Activated naive CD4-positive, alpha-beta T cell treated with anti-CD3 and anti-CD28 coated beads, Interleukin-2, amount 50 U/mL, for 72 hours (primary cell): Measurements from ENCODE around the gene AQP5. TPM values are rescaled to one million over a fixed set of nuclear protein-coding genes. Genes with fewer than 3 reads are reported as not detected.
"Not testable (repeated sequence)": the region's sequence is repeated elsewhere in the genome, so short reads cannot be mapped to it uniquely, and the experiment has no call there.

Experiments
- ATAC-seq, 2 donors: fragments of 150-1000 bp; cut with Tn5 transposase; 2 replicates each; pipeline ENCODE4 v1.10.0; 2021; ENCODE audit warnings: mild to moderate bottlenecking in 2 of 2, moderate library complexity in 2 of 2
- DNase-seq, 2 donors: peaks; one replicate each; pipeline ENCODE4 v3.0.0; 2021 to 2022; ENCODE audit warnings: low spot score in 2 of 2
- H3K27ac Mint-ChIP-seq, 2 donors: one replicate each; pipeline ENCODE4 v1.8.0; 2022; ENCODE audit warnings: mild to moderate bottlenecking in 2 of 2, mixed read lengths in 2 of 2
- H3K36me3 Mint-ChIP-seq, 2 donors: one replicate each; pipeline ENCODE4 v1.8.0; 2022; ENCODE audit warnings: mixed read lengths in 2 of 2
- H3K9me3 Mint-ChIP-seq, 2 donors: one replicate each; pipeline ENCODE4 v1.8.0; 2022; ENCODE audit warnings: mixed read lengths in 2 of 2
- total RNA-seq, 2 donors: library from RNA; stranded (reverse); gene quantifications; one replicate each; pipeline ENCODE4 v1.2.3, GENCODE V29; 2022

Gene AQP5
- total RNA-seq, 2 donors from 2014 or later = not detected

- DNase-seq = no peak
- H3K36me3 Mint-ChIP-seq = no peaks in the 10 kb centered on the region
- no peak for ATAC-seq
- H3K27ac Mint-ChIP-seq = peak overlapping the region; percentile 5 to 87
- no peaks in the 10 kb centered on the region for H3K9me3 Mint-ChIP-seq
These were observed 18.1 kb downstream of the AQP5 start for GRCh38 chr12:49979791-49980190.

GRCh38 chr12:49980501-49981349, 19.1 kb downstream of the AQP5 start:
- no peak for DNase-seq
- ATAC-seq = no peak
- H3K36me3 Mint-ChIP-seq = peaks cover 0 to 6% of the 10 kb centered on the region in 2 donors
- H3K27ac Mint-ChIP-seq = peak overlapping the region in 1 of 2 donors; percentile 5
- H3K9me3 Mint-ChIP-seq = no peaks in the 10 kb centered on the region

- H3K27ac Mint-ChIP-seq = peak overlapping the region in 1 of 2 donors; percentile 81
- H3K9me3 Mint-ChIP-seq = no peaks in the 10 kb centered on the region
- peaks cover 0 to 15% of the 10 kb centered on the region in 2 donors for H3K36me3 Mint-ChIP-seq
- ATAC-seq (no peak), DNase-seq (no peak)
These were observed 20.8 kb downstream of the AQP5 start for GRCh38 chr12:49982246-49983087.

GRCh38 chr12:49983892-49984291, 22.2 kb downstream of the AQP5 start:
- H3K36me3 Mint-ChIP-seq = peaks cover 0 to 27% of the 10 kb centered on the region in 2 donors
- H3K27ac Mint-ChIP-seq = no peak overlapping the region
- no peaks in the 10 kb centered on the region for H3K9me3 Mint-ChIP-seq
- DNase-seq (no peak), ATAC-seq (peak in 1 of 2 donors; percentile 11)

- no peak for DNase-seq
- Mint-ChIP-seq H3K36me3 (peaks cover 0 to 30% of the 10 kb centered on the region in 2 donors), H3K9me3 (no peaks in the 10 kb centered on the region), H3K27ac (no peak overlapping the region)
- no peak for ATAC-seq
These were observed 23.0 kb downstream of the AQP5 start for GRCh38 chr12:49984476-49985359.

GRCh38 chr12:49985981-49986380, 24.3 kb downstream of the AQP5 start:
- Mint-ChIP-seq H3K9me3 (no peaks in the 10 kb centered on the region), H3K36me3 (peaks cover 0 to 34% of the 10 kb centered on the region in 2 donors), H3K27ac (peak overlapping the region; percentile 2 to 31)
- ATAC-seq = peak; percentile 83 to 89
- DNase-seq = no peak

GRCh38 chr12:49986476-49986875, 24.8 kb downstream of the AQP5 start:
- Mint-ChIP-seq H3K27ac (peak overlapping the region in 1 of 2 donors; percentile 2), H3K36me3 (peaks cover 0 to 34% of the 10 kb centered on the region in 2 donors)
- not testable (repeated sequence) for H3K9me3 Mint-ChIP-seq, ATAC-seq, DNase-seq

GRCh38 chr12:49987625-49988303, 26.1 kb downstream of the AQP5 start:
- Mint-ChIP-seq H3K36me3 (peaks cover 3 to 41% of the 10 kb centered on the region in 2 donors), H3K27ac (no peak overlapping the region), H3K9me3 (no peaks in the 10 kb centered on the region)
- ATAC-seq (no peak), DNase-seq (no peak)

GRCh38 chr12:49989400-49989799, 27.7 kb downstream of the AQP5 start:
- not testable (repeated sequence) for ATAC-seq, H3K9me3 Mint-ChIP-seq, H3K27ac Mint-ChIP-seq, DNase-seq
- H3K36me3 Mint-ChIP-seq = peaks cover 13 to 54% of the 10 kb centered on the region in 2 donors

GRCh38 chr12:49990273-49990672, 28.6 kb downstream of the AQP5 start:
- no peak overlapping the region for H3K27ac Mint-ChIP-seq
- DNase-seq = no peak
- H3K9me3 Mint-ChIP-seq = no peaks in the 10 kb centered on the region
- ATAC-seq = no peak
- H3K36me3 Mint-ChIP-seq = peaks cover 15 to 55% of the 10 kb centered on the region in 2 donors

- H3K27ac Mint-ChIP-seq = no peak overlapping the region
- no peaks in the 10 kb centered on the region for H3K9me3 Mint-ChIP-seq
- H3K36me3 Mint-ChIP-seq = peaks cover 20 to 40% of the 10 kb centered on the region in 2 donors
- no peak for ATAC-seq
- DNase-seq = no peak
These were observed 36.8 kb downstream of the AQP5 start for GRCh38 chr12:49998453-49998852.

- H3K27ac Mint-ChIP-seq = no peak overlapping the region
- DNase-seq (no peak), ATAC-seq (no peak)
- peaks cover 10 to 31% of the 10 kb centered on the region in 2 donors for H3K36me3 Mint-ChIP-seq
- no peaks in the 10 kb centered on the region for H3K9me3 Mint-ChIP-seq
These were observed 41.9 kb downstream of the AQP5 start for GRCh38 chr12:50003595-50003994.

- ATAC-seq (no peak), DNase-seq (no peak)
- H3K9me3 Mint-ChIP-seq = no peaks in the 10 kb centered on the region
- H3K27ac Mint-ChIP-seq = no peak overlapping the region
- H3K36me3 Mint-ChIP-seq = peaks cover 8 to 29% of the 10 kb centered on the region in 2 donors
These were observed 43.0 kb downstream of the AQP5 start for GRCh38 chr12:50004696-50005095.

- Mint-ChIP-seq H3K27ac (no peak overlapping the region), H3K9me3 (no peaks in the 10 kb centered on the region)
These were observed 43.5 kb downstream of the AQP5 start for GRCh38 chr12:50005175-50005574.

GRCh38 chr12:50006280-50006679, 44.6 kb downstream of the AQP5 start:
- Mint-ChIP-seq H3K27ac (no peak overlapping the region), H3K36me3 (peaks cover 5 to 31% of the 10 kb centered on the region in 2 donors), H3K9me3 (no peaks in the 10 kb centered on the region)
- ATAC-seq = no peak
- DNase-seq = no peak

More at GRCh38 chr12:50005175-50005574, 43.5 kb downstream of the AQP5 start:
- DNase-seq = no peak
- ATAC-seq = no peak
- H3K36me3 Mint-ChIP-seq = peaks cover 10 to 31% of the 10 kb centered on the region in 2 donors
